Putamen (tissue), 1 donor: ENCODE results near the gene RAB11FIP3.

ENCODE experiments used
- DNase-seq: peaks from one replicate; pipeline ENCODE4 v3.0.0-alpha.2; 2016; ENCODE audit warnings: low spot score

Gene RAB11FIP3

DNA sequence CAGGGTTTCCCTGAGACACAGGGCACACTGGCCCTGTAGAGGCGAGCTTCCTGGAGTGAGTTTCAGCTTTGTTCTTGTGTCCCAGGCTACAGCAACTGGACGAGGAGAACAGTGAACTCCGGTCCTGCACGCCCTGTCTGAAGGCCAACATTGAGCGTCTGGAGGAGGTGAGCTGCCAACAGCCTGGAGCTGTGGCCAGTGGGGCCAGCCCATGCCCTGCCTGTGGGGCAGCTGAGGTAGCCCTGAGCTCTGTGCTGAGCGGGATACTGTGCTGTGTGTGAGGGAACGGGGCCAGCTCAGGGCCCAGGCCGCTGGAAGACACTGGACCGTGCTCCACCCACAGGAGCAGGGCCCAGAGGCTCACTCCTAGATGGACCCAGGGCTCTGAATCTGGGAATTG is 93.4 kb downstream of the RAB11FIP3 start:
- no peak for DNase-seq

DNA sequence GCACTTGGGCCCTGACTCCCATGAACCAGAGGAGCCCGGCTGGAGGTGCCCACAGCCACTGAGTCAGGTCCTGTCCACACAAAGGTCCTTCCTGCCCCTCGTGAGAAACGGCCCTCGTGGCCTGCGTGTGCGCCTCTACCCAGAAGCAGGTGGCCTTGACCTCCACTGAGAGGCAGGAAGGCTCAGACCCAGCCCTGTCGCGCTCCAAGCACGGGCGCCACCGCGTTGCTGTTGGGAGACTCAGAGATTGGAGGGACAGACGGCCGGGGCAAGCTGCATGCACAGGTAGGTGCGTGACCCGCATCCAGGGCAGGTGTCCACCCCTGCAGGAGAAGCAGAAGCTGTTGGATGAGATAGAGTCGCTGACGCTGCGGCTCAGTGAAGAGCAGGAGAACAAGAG is 94.0 kb downstream of the RAB11FIP3 start:
- no peak for DNase-seq

DNA sequence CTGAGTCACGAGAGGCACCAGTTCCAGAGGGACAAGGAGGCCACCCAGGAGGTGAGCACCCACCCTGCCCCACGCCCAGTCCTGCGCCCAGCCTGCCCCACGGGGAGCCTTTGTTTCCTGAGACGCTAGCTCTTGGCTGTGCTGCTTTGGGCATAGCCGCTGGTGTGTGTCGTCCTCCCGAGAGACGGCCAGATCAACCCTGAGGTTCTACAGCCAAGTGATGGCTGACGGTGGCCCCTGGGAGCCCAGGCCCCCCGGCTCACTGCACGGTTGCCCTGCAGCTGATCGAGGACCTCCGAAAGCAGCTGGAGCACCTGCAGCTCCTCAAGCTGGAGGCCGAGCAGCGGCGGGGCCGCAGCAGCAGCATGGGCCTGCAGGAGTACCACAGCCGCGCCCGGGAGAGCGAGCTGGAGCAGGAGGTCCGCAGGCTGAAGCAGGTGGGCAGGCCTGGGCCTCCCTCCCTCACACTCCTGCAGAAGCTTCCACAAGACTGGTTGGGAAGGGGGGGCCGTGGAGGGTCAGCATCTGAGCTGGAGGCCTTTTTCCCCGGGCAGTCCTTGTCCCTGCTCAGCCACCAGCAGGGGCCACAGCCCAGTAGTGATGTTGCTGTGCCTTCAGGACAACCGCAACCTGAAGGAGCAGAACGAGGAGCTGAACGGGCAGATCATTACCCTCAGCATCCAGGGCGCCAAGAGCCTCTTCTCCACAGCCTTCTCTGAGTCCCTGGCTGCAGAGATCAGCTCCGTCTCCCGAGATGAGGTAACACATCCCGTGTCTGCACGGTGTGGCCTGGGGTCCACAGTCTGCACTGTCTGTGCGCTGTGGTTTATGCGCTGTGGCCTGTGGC is 94.6 kb downstream of the RAB11FIP3 start:
- DNase-seq, result no peak

DNA sequence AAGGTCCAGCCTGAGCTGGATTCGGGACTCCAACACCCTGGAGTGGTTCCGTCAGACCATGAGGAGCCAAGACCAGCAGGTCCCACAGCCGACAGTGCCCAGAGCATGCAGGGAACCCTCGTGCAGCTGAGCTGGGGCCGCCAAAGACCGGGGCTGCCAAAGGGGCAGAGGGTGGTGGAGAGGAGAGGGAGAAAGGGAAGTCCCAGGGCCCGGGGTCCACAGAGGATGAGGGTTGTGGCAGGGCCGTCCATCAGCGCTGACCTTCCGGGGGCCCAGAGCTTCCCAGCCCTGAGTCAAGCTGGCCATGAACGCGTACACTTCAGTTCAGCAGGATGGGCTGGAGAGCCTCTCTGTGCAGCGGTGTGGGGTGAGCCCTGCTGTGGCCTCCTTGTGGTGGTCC is 95.4 kb downstream of the RAB11FIP3 start:
- DNase-seq, result no peak

DNA sequence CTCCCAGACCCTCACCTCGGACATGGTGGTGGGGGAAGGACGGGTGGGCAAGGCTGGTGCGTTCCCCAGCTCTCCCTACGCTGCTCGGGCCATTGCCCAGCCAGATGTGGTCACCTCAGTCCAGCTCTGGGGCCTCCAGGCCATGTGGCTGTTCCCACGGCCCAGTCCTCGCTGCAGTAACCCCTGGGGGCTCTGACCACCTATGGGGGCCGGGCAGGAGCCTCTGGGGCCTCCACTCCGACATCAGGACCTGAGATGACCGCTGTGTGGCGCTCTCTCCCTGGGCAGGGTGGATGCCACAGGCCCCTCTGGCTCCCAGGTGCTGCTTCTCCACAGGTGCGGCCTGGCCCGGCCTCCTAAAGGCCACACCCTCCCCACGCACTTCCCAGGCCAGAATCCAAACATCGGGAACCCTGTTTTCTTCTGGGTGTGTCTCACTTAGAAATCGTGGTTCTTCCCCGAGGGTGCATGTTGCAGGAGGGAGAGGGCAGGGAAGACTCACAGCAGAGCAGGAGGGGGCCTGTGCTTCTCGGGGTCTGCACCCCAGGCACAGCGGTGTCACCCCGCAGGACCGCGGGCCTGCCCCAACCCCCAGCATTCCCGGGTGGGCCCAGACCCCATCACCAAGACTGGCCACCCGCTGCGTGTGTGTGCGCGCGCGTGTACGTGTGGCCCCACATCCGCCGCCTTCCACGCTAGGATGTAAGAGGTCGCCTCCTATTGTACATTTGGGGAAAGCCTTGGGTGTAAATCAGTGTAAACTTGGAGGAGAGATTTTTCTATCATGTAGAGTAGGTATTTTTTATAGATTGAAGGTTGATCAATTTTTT is 96.1 kb downstream of the RAB11FIP3 start:
- no peak for DNase-seq

DNA sequence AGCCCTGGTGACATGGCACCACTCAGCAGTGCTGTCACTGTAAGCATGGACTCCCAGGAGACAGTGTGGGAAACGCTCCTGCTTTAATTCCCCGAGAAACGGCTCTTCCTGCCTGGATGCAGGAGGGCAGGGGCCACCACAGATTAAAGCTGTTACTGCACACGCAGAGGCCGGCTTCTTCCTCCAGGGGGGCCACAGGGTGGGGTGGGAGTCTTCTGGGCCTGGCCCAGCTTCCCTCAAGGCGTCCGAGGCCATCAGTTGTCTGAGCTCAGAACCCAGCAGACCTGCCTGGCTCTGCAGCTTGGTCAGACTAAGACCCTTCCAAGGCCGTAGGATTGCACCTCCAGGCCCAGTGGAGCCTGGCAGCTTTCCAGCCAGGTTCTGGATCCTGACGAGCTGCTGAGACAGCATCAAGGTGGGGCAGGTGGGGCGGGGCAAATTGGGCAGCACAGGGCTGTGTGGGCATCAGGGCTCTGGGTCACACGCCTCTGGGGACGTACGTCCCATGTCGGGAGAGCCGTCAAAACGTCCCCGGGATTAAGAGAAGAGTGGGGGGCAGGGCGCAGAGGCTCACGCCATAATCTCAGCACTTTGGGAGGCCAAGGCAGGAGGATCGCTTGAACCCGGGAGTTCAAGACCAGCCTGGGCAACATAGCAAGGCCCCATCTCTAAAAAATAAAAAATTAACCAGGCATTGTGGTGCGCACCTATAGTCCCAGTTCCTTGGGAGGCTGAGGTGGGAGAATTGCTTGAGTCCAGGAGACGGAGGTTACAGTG is 97.1 kb downstream of the RAB11FIP3 start:
- no peak for DNase-seq

DNA sequence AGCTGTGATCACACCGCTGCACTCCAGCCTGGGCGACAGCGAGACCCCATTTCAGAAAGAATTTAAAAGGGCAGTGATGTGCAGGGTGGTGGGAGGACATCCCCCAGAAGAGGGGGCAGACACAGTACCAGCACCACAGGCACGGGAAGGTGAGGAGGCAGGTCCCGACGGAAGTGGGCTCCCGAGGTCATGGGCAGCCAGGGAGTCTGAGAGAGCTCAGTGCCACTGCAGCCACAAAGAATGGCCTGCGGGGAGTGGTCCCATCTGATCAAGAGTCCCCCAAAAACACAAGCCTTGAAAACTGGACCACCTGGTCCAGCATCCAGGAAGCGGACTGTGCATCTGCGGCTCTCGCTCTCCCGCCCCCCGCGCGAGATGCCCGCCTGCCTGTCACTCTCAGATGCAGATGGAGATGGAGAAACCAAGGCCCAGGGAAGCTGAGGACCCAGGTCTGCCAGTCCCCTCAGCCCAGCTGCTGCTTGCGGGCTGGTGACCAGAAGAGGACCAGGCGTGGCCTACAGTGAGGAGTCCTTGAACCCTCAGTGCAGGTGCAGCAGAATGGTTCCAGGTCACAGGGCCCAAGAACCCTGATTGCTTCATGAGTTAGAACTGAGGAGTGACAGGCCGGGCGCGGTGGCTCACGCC is 97.8 kb downstream of the RAB11FIP3 start:
- DNase-seq, result no peak

DNA sequence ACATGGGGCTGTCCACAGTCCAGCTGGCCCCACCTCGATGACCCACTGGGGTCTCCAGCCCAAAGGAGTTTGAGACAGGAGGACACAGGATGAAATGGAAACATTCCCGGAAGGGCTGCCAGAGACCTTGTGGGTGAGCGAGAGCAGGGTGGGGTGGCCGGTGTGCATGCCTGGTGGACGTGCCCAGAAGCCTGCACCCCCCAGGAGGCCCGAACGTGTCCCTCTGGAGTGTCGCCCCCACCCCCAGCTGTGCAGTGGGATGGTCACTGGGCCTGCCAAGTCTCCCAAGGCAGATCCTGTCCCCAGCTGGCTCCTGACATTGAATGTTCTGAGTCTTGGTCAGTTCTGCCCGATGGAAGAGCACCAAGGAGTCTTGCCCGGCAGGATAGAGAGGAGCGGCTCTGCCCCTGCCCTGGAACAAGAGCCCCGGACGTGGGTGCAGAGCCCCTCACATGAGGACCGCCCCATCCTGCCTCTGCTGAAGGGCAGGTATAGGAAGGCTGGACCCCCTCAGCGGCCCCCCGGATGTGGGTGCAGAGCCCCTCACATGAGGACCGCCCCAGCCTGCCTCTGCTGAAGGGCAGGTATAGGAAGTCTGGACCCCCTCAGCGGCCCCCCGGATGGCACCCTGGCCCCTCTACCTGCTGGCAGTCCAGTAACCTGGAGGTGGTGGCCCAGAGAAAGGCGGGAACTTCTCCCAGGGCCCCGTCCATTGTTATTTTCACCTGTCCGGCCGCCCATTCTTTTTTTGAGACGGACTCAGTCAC is 99.0 kb downstream of the RAB11FIP3 start:
- DNase-seq, result no peak

DNA sequence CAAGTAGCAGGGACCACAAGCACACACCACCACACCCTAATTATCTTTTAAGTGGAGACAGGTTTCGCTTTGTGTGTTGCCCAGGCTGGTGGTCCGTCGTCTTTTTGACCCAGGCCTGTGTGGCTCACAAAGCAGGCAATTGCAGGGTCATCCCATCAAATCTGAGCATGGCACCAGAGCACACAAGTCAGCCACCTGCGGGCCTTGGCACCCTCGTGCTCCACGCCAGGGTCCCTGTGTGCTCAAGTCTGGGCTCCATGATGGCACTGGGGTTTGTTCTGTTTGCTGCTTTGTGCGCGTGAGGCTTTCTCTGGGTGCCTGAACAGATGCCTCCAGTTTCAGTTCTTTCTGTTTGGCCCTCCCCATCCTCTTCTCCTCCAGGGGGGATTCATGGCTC is 99.7 kb downstream of the RAB11FIP3 start:
- no peak for DNase-seq

DNA sequence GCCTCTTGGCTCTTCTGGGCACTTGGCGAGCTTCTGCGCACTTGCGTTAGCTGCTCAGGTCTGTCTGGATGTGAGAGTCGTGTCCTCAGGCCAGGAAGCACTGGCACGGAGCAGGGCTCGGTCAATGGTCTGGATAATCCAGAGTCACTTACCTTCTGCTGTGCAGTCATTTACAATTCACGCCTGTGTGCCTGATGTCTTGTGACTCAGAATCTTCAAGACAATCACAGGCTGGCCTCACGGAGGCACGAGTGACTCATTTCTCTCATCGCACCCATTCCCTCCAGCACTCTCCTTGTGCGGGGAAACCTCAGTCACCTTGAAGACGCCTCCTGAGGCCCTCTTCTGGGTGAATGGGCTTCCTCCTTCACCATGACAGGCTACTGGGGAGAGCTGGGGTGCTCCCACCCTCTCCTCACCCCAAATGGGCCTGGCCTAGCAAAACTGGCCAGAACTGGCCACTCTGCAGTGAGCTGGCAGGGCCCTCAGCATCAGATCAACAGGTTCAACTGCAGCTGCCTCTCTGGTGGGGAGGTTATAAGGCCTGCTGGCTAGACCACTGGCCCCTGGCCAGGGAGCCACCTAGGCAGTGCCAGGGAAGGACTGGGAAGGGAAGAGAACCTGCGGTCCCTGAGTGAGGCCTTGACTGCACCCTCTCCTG is 100.2 kb downstream of the RAB11FIP3 start:
- DNase-seq, result peak; percentile 42

DNA sequence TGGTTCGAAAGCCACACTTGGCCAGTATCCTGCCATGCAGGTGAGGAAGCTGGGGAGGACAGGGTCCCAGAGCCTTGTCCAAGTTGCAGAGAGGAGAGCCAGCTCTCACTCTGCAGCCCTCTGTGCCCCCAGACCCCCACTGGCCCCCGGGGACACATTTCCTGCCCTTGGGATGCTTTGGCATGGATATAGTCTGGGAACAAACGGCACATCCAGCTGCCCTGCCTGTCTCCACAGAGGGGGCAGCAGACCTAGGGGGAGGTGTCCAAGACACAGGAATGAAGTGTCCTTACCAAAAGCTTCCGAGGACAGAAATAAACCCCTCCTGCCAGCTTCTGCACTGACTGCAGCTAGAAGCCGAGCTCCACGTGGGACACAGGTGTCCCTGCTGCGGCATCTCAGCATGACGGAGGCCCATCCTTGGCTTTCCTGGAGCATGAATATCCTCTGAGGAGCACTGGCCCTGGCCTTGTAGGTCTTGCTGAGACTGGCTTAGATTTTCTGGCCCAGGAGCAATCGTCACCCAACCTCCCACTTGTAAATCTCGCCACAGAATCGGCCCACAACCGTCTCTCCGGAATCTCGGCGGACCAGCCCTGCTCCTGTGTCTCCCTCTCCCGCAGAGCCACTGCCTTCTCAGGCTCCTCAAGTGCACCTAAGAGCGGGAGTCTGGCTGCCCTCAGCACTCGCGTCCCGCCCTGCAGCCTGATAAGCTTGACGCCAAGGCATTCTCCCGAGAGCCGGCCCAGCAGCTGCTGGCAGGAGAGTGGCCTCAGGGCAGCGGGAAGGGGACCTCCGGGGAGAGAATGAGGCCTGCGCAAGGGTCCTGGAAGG is 100.9 kb downstream of the RAB11FIP3 start:
- DNase-seq, result no peak

DNA sequence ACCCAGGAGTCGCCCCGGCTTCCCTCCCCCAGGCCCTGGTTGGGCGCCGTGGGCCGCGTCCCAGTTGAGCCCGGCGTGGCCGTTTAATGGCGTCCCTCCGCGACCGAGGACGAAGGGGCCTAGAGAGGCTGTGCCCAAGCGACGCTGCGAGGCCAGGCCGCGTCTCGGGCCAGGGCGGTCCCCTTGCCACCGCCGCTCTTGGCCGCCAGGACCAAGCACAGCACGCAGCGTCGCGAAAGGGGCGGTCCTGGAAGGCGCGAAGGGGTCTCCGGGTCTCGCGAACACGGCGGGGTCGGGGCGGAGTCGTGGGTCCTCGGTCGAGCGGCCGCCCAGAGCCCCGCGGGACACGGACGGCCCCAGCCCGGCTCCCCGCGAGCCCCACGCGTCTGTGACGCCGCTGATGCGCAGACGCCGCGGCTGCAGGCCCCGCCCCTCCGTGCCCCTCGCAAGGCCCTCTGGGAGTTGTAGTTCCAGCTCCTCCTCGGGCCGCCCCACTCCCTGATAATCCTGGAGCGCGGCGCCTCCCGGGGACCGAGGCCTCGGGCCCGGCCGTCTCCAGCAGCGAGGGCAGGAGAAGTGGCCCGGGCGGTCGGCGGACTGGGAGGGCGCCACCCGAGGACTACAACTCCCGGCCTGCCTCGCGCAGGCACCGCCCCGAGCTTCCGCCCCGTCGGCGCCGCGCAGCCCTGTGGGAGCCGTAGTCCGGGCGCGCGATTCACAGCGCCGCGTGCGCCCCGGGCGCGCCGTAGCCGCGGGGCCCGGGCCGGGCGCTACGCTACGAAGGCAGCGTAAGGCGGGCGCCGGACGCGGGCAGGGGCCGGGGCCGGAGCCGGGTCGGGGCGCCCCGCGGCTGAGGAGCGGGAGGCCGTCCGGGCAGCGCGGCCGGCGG is 101.8 kb downstream of the RAB11FIP3 start, which contains the start of gene CAPN15:
Gene CAPN15 (plus strand): TSS at position 698 of the 889 bp plus-strand sequence. CDS start 19,127 bp downstream, outside the sequence.
- DNase-seq, result peak; percentile 85

DNA sequence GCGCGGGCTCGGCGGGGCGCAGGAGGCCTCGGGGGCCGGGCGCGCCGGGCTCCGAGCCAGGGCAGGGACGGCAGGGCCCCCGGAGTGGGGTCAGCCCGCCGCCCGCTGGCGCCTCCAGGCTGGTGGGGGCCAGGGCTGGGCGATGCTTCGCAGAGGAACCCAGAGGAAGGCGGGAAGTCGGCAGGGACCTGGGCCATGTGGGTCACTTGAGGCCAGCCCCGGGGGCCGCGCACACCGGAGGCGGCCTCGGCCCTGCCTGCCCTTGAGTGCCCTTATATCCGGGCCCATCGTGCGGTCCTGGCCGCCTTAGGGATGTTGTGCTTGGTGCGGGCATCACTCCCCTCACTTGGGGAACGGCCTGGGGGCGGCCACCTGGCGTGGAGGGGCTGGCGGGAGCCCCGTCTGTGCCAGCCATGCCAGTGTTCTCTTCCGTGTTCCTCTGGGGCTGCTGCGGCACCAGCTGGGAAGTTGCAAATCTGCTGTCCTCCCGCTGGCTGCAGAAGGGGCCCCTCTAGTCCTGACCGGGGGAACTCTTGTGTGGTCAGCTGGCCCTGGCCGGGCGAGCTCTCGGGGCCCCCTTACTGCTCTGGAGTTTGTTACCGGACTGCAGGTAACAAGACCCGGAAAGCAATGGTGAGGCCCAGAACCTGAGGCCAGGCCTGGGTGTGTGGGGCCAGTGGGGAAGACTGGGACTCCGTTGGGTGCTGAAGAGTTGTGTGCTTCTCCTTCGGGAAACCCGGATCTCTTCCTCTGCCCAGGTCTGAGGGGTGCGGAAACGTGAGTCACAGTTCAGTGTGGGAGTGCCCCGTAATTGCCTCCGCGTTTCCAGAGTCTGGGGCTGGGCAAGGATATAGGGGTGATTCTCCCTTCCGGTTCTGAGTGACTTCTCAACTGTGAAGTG is 102.9 kb downstream of the RAB11FIP3 start:
- no peak for DNase-seq

DNA sequence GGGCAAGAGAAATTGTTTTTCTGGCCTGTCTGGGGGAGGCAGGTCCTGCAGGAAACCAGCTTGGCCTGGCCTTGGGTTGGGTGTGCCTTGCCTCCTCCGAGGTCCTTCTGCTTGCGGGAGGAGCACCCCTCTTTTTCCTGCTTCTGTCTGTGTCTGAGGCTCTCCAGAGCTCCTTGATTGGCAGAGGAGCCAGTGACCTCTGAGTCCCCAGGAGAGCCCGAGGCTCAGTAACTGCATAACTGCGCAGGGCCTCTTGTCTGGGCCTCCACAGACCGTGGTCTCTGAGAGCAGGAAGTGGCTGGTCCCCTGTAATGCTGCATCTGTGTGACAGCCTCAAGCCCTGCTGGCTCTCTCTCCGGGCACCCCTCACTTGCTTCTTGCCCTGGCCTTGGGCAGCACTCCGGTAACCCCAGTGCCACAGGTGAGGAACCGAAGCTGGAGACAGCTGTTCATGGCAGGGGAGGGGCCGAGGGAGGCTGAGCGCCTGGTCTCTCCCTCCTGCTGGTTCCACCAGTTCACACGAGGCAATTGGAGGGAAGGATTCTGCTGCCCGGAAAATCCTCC is 103.6 kb downstream of the RAB11FIP3 start:
- no peak for DNase-seq

DNA sequence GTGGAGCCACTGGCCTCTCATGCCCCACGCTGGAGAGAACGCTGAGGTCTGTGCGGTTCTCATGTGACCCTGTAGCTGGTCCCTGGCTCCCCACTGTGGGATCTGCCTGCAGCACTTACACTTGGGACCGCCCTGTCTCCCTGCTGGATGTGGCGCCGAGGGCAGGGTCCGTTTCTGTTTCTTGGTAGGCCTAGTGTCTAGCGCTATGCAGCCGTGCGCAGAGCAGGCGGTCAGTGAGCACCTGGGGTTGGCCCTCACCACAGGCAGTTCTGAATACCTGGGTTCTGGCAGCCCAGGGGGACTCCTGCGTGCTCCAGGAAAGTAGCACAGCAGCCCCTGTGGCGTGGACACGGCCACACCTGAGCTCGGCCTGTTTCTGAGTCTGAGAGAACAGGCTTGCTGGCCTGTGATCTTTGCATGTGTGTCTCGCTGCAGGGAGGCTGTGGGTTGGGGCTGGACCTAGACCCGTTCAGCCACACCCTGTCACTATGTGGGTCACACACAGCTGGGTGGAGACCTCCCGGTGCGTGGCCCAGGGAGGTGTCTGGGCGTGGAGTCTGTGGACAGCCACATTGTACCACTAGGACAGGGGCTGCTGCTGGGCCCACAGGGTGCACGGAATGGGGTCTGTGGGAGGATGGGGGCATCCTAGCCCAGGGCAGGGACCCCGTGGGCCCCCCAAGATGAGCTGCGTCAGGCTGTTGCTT is 104.8 kb downstream of the RAB11FIP3 start:
- no peak for DNase-seq

DNA sequence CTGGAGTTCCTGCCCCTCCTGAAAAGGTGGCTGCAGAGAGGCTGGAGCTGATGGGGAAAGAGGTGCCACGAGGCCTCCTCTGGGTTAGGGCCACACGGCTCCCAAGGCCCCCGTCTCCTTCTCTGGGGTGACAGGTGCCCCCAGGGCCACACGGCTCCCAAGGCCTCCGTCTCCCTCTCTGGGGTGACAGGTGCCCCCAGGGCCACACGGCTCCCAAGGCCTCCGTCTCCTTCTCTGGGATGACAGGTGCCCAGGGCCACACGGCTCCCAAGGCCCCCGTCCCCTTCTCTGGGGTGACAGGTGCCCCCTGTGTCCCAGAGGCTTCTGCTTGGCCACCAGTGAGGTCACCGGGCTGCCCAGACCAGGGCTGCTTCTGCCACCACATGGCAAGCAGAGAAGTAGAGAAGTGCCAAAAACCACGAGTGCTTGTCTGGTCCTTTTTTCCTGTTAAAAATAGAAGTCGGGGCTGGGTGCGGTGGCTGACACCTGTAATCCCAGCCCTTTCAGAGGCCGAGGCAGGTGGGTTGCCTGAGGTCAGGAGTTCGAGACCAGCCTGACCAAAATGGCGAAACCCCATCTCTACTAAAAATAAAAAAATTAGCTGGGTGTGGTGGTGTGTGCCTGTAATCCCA is 106.2 kb downstream of the RAB11FIP3 start:
- no peak for DNase-seq
